PC-9 (cell line): ENCODE data around the gene IL9R.
"Not testable (repeated sequence)": the region's sequence is repeated elsewhere in the genome, so short reads cannot be mapped to it uniquely, and the experiment has no call there.

Source experiments
- CTCF ChIP-seq: fragments of 200-600 bp; sonication (generic); conservative IDR thresholded peaks from 2 replicates; pipeline ENCODE4 v1.6.1; 2017; ENCODE audit warnings: mixed run types, antibody characterized with exemption, mild to moderate bottlenecking, moderate library complexity
- EZH2 ChIP-seq: fragments of 200-600 bp; sonication (generic); IDR thresholded peaks from 2 replicates; pipeline ENCODE4 v1.8.0; 2017; ENCODE audit warnings: antibody characterized with exemption, low read depth

- TF ChIP-seq CTCF, EZH2: not testable (repeated sequence)
These were observed 15.9 kb downstream of the IL9R start for GRCh38 chrX:156013286-156013953.
